Measurements from ENCODE around the gene ACP7. TPM values are rescaled to one million over a fixed set of nuclear protein-coding genes. Genes with fewer than 3 reads are reported as not detected.
"Not testable (repeated sequence)": the region's sequence is repeated elsewhere in the genome, so short reads cannot be mapped to it uniquely, and the experiment has no call there.

The ACP7 gene
- total and polyA plus RNA-seq, 2 of the 4 experiments (the other 2 are of a cell fraction) = not detected

- H3K36me3 ChIP-seq (ENCODE audit: control insufficient read depth, insufficient read depth, low read length); H2BK5ac ChIP-seq (ENCODE audit: low read depth, low read length, poor library complexity, severe bottlenecking); H3K14ac ChIP-seq (replicated peaks; ENCODE audit: low read depth, low read length); H2BK120ac ChIP-seq (ENCODE audit: low read depth, low read length); H3K4me3 ChIP-seq (ENCODE audit: insufficient read depth, low read depth, low read length); H2AK5ac ChIP-seq (ENCODE audit: low read depth, low read length); H3K56ac ChIP-seq (ENCODE audit: extremely low read depth, insufficient read depth, low read length); H3K79me1 ChIP-seq (ENCODE audit: low read depth in 1 of 2, low read length in 2 of 2); ATAC-seq (ENCODE audit: low read depth); DNase-seq; H3K4me2 ChIP-seq (ENCODE audit: low read depth, low read length); H3K4me1 ChIP-seq (ENCODE audit: control insufficient read depth, insufficient read depth, low read length); intact Hi-C loops (cut with micrococcal nuclease); POLR2A ChIA-PET (ENCODE audit: unreplicated experiment); BruUV-seq (replicated peaks); H3K9ac ChIP-seq (ENCODE audit: low read depth, low read length); H4K91ac ChIP-seq (ENCODE audit: insufficient read depth, low read depth, low read length); CTCF ChIA-PET; H4K8ac ChIP-seq (ENCODE audit: low read depth in 2 of 2, low read length in 2 of 2); in situ Hi-C loops (cut with MboI; ENCODE audit: low sequenced_read_pairs); H4K20me1 ChIP-seq (ENCODE audit: insufficient read depth, low read length); H2BK15ac ChIP-seq (ENCODE audit: low read depth, low read length); H3K23ac ChIP-seq (ENCODE audit: low read depth, low read length); H3K4ac ChIP-seq (ENCODE audit: low read depth, low read length); H2AK9ac ChIP-seq (replicated peaks; ENCODE audit: low read depth, low read length, poor library complexity); H3K27ac ChIP-seq (ENCODE audit: insufficient read depth, low read length); H3K18ac ChIP-seq (ENCODE audit: low read depth, low read length); H3K9me3 ChIP-seq (ENCODE audit: control insufficient read depth, insufficient read depth, low read length); H2BK20ac ChIP-seq (ENCODE audit: low read depth, low read length); H4K5ac ChIP-seq (ENCODE audit: low read depth, low read length); H3K9me1 ChIP-seq (ENCODE audit: insufficient read depth, low read length); H2AFZ ChIP-seq (replicated peaks; ENCODE audit: low read length, poor library complexity); dilution Hi-C loops (cut with HindIII; ENCODE audit: low sequenced_read_pairs, unreplicated experiment): not testable (repeated sequence)
- WGBS, 2 experiments (ENCODE audit: extremely low coverage in 2 of 2, insufficient read length in 1 of 2) = 63% methylated on average over 3 of the region's 8 CpGs; no CpG with 5 or more reads in 1 of the 2 experiments
- H3K27me3 ChIP-seq (ENCODE audit: control insufficient read depth, insufficient read depth, low read length) = peaks cover 24% of the 10 kb centered on the region
These were observed 32.9 kb downstream of the ACP7 start for GRCh38 chr19:39117023-39117422.
